Endothelial cell (in vitro differentiated cells): ENCODE measurements around the gene ZNF500. TPM values are rescaled to one million over a fixed set of nuclear protein-coding genes. Genes with fewer than 3 reads are reported as not detected.

Experiments used
- DNase-seq: peaks from one replicate; pipeline ENCODE4 v3.0.0; 2021; ENCODE audit warnings: low spot score
- H3K27ac Mint-ChIP-seq: one replicate; pipeline ENCODE4 v1.8.0; 2021; ENCODE audit warnings: mixed read lengths, inconsistent platforms; ENCODE audit not compliant: unreplicated experiment
- H3K27me3 Mint-ChIP-seq: one replicate; pipeline ENCODE4 v1.8.0; 2021; ENCODE audit warnings: mild to moderate bottlenecking, moderate library complexity, mixed read lengths, inconsistent platforms; ENCODE audit not compliant: unreplicated experiment
- H3K36me3 Mint-ChIP-seq: one replicate; pipeline ENCODE4 v1.8.0; 2021; ENCODE audit warnings: mild to moderate bottlenecking, low read depth, mixed read lengths, inconsistent platforms; ENCODE audit not compliant: unreplicated experiment
- H3K4me1 Mint-ChIP-seq: one replicate; pipeline ENCODE4 v1.8.0; 2021; ENCODE audit warnings: mild to moderate bottlenecking, mixed read lengths, inconsistent platforms; ENCODE audit not compliant: unreplicated experiment
- H3K4me3 Mint-ChIP-seq: one replicate; pipeline ENCODE4 v1.8.0; 2021; ENCODE audit warnings: mild to moderate bottlenecking, mixed read lengths, inconsistent platforms; ENCODE audit not compliant: unreplicated experiment
- H3K9me3 Mint-ChIP-seq: one replicate; pipeline ENCODE4 v1.8.0; 2021; ENCODE audit warnings: mixed read lengths, inconsistent platforms; ENCODE audit not compliant: unreplicated experiment
- CTCF ChIP-seq: fragments of 200-600 bp; sonication (generic); IDR thresholded peaks from one replicate; pipeline ENCODE4 v1.5.0; 2021; ENCODE audit warnings: antibody characterized with exemption; ENCODE audit not compliant: unreplicated experiment
- total RNA-seq: library from RNA; stranded (reverse); fragmentation: NEBNext Ultra II Directional; extraction: Animal tissue kit (Norgen Biotek cat#: 25700); gene quantifications from one replicate; pipeline ENCODE4 v1.2.1, GENCODE V29; 2021; ENCODE audit not compliant: unreplicated experiment

ZNF500 gene
- total RNA-seq, 1 donor from 2014 or later = 32.8 TPM

DNA sequence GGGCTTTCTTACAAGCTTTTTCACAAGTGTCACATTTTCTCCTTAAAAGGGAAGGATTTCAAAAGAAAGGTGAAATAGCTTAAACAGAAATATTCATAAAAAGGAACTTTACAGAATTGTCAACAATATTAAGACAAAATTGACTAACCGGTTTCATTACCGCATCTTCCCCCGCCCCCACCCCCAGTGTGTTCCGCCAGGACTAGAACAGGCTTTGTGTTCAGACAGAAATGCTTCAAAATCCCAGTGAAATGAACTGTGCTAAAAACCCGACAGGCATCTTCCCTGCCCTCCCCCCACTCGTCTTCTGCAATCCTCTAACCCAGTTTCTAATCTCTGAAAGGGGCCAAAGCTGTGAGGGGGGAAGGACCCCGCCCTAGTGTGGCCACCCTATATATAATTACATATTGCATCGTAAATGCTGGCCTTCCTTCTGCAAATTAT, 36.5 kb upstream of the ZNF500 start:
- DNase-seq = no peak
- Mint-ChIP-seq H3K36me3 (peaks cover 23% of the 10 kb centered on the region), H3K9me3 (no peaks in the 10 kb centered on the region), H3K4me1 (peaks cover 10% of the 10 kb centered on the region), H3K27me3 (peaks cover 2% of the 10 kb centered on the region), H3K27ac (no peak overlapping the region), H3K4me3 (peak overlapping the region; percentile 92)
- TF ChIP-seq CTCF = no peak

DNA sequence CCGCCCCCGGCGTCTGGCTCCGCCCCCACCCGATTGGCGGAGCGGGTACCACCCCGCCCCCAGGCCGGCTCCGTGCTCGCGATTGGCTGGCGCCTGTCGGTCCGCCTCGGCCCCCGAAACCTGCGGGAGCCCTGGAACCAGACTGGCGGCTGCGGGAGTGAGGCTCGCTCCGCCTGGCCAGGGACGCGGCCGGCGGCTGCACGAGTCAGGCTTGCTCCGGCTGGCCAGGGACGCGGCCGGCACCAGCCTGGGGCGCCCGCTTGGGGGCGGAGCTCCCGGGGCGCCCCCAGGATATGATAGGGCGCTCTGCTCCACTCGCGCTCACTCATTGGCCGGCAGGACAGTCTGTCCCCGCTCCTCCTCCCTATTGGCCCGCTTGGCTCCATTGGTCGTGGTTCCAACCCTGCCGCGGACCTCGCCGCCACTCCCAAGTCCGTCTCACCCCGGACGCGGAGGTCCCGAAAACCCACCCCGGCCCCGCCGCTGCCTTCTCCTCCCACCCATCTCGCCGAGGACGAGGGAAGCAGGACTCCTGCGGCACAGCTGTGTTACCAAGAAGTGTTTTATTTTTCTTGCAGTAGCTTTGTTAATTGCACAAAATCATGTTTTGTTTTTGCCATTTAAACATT, 35.8 kb upstream of the ZNF500 start:
- peaks cover 2% of the 10 kb centered on the region for H3K27me3 Mint-ChIP-seq
- no peak overlapping the region for H3K27ac Mint-ChIP-seq
- H3K4me1 Mint-ChIP-seq = peaks cover 10% of the 10 kb centered on the region
- peak overlapping the region; percentile 92 for H3K4me3 Mint-ChIP-seq
- H3K36me3 Mint-ChIP-seq = peaks cover 23% of the 10 kb centered on the region
- no peaks in the 10 kb centered on the region for H3K9me3 Mint-ChIP-seq
- TF ChIP-seq CTCF = peak; percentile 40
- DNase-seq = peak; percentile 87

DNA sequence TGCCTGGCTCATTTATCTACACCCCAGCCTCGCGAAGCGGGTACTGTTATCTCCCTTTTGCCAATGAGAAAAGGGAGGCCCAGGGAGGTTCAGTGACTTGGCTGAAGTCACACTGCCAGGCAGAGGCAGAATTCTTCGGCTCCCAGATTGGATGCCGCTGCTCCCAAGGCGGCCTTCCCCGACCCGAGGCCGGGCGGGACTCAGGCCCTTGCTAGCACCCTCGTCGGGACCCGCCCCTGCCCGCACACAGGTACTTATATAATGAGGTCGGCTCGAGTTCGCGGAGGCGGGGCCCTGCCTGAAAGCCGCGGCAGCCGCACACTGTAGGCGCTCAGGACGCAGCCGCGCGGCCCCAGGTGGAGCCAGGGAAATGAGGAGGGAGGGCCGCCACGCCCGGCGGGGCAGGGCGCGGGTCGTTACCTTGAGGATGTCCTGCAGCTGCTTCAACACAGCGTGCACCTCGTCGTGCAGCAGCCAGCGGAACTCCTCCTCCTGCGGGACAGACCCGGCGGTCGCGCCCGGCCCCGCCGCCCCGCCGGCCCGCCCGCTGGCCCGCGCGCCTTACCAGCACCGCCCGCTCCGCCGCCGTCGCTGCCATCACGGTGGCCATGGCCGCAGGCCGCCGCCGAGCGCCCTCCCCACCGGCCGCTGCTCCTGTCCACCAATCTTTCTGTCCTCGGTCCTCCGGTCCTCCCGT, 35.1 kb upstream of the ZNF500 start, which contains the start of gene ROGDI:
Gene ROGDI (minus strand): TSS at position 672 of the 697 bp plus-strand sequence. CDS start 62 bp downstream, at position 610.
- Mint-ChIP-seq H3K9me3 (no peaks in the 10 kb centered on the region), H3K27me3 (peaks cover 2% of the 10 kb centered on the region), H3K4me3 (peak within 1 kb of the TSS; percentile 92), H3K27ac (no peak within 1 kb of the TSS), H3K36me3 (peaks cover 19% of the 10 kb centered on the region), H3K4me1 (peaks cover 10% of the 10 kb centered on the region)
- TF ChIP-seq CTCF = no peak
- DNase-seq = peak; percentile 57

GRCh38 chr16:4801051-4801961, 34.3 kb upstream of the ZNF500 start:
- DNase-seq = no peak
- H3K27me3 Mint-ChIP-seq = peaks cover 2% of the 10 kb centered on the region
- peak overlapping the region; percentile 57 for H3K27ac Mint-ChIP-seq
- TF ChIP-seq CTCF = no peak
- H3K9me3 Mint-ChIP-seq = no peaks in the 10 kb centered on the region
- H3K4me1 Mint-ChIP-seq = peaks cover 10% of the 10 kb centered on the region
- H3K4me3 Mint-ChIP-seq = peak overlapping the region; percentile 87
- peaks cover 19% of the 10 kb centered on the region for H3K36me3 Mint-ChIP-seq
